Measurements from ENCODE around the gene TOM1L1.

TOM1L1 gene

GRCh38 chr17:54907376-54907775 is 6.7 kb downstream of the TOM1L1 start:
- Histone ChIP-seq H3K4me3 (ENCODE audit: low read depth, low read length, poor library complexity, severe bottlenecking) (no peak overlapping the region), H3F3A (ENCODE audit: insufficient read depth, low read length) (no peaks in the 10 kb centered on the region), H3K4me2 (ENCODE audit: low read length) (no peak overlapping the region), H4K20me1 (ENCODE audit: insufficient read depth, low read length) (no peaks in the 10 kb centered on the region), H2AFZ (ENCODE audit: low read length) (no peak overlapping the region), H3K27me3 (ENCODE audit: insufficient read depth, low read length) (no peaks in the 10 kb centered on the region), H3K4me1 (ENCODE audit: insufficient read depth, low read length, severe bottlenecking) (no peaks in the 10 kb centered on the region), H3K9me2 (ENCODE audit: low read depth, low read length) (no peaks in the 10 kb centered on the region), H3K27ac (ENCODE audit: low read depth, low read length, poor library complexity, severe bottlenecking) (no peak overlapping the region), H3K9ac (ENCODE audit: low read length) (no peak overlapping the region), H3K79me2 (ENCODE audit: insufficient read depth, low read length) (no peaks in the 10 kb centered on the region), H3K36me3 (ENCODE audit: insufficient read depth, low read length) (no peaks in the 10 kb centered on the region), H3K9me3 (ENCODE audit: low read length) (no peaks in the 10 kb centered on the region)
- no peak for TF ChIP-seq CTCF (IDR thresholded peaks at IDR 0.05; ENCODE audit: low read length)
- no peak for TF ChIP-seq EZH2 (IDR thresholded peaks at IDR 0.05; ENCODE audit: borderline replicate concordance, low read length)

- Histone ChIP-seq H3K27ac (ENCODE audit: low read depth, low read length, poor library complexity, severe bottlenecking) (no peak overlapping the region), H3F3A (ENCODE audit: insufficient read depth, low read length) (no peaks in the 10 kb centered on the region), H3K36me3 (ENCODE audit: insufficient read depth, low read length) (no peaks in the 10 kb centered on the region), H3K9me3 (ENCODE audit: low read length) (no peaks in the 10 kb centered on the region), H3K9ac (ENCODE audit: low read length) (no peak overlapping the region), H3K79me2 (ENCODE audit: insufficient read depth, low read length) (no peaks in the 10 kb centered on the region), H3K9me2 (ENCODE audit: low read depth, low read length) (no peaks in the 10 kb centered on the region), H3K4me2 (ENCODE audit: low read length) (no peak overlapping the region), H3K27me3 (ENCODE audit: insufficient read depth, low read length) (no peaks in the 10 kb centered on the region), H4K20me1 (ENCODE audit: insufficient read depth, low read length) (no peaks in the 10 kb centered on the region), H2AFZ (ENCODE audit: low read length) (no peak overlapping the region), H3K4me1 (ENCODE audit: insufficient read depth, low read length, severe bottlenecking) (no peaks in the 10 kb centered on the region), H3K4me3 (ENCODE audit: low read depth, low read length, poor library complexity, severe bottlenecking) (no peak overlapping the region)
- TF ChIP-seq CTCF (IDR thresholded peaks at IDR 0.05; ENCODE audit: low read length): no peak
- TF ChIP-seq EZH2 (IDR thresholded peaks at IDR 0.05; ENCODE audit: borderline replicate concordance, low read length): no peak
These were observed 9.1 kb downstream of the TOM1L1 start for GRCh38 chr17:54909766-54910165.

GRCh38 chr17:54916721-54917120 is 16.1 kb downstream of the TOM1L1 start:
- TF ChIP-seq CTCF (IDR thresholded peaks at IDR 0.05; ENCODE audit: low read length) (no peak), EZH2 (IDR thresholded peaks at IDR 0.05; ENCODE audit: borderline replicate concordance, low read length) (no peak)
- no peak overlapping the region for H3K4me2 ChIP-seq (ENCODE audit: low read length)
- H3K9me3 ChIP-seq (ENCODE audit: low read length): peaks cover 3% of the 10 kb centered on the region; the same call in 1 of the 2 replicates
- no peaks in the 10 kb centered on the region for H3K9me2 ChIP-seq (ENCODE audit: low read depth, low read length)
- no peaks in the 10 kb centered on the region for H3K79me2 ChIP-seq (ENCODE audit: insufficient read depth, low read length)
- no peak overlapping the region for H3K4me3 ChIP-seq (ENCODE audit: low read depth, low read length, poor library complexity, severe bottlenecking)
- H4K20me1 ChIP-seq (ENCODE audit: insufficient read depth, low read length): no peaks in the 10 kb centered on the region
- no peaks in the 10 kb centered on the region for H3F3A ChIP-seq (ENCODE audit: insufficient read depth, low read length)
- no peak overlapping the region for H3K27ac ChIP-seq (ENCODE audit: low read depth, low read length, poor library complexity, severe bottlenecking)
- H2AFZ ChIP-seq (ENCODE audit: low read length): no peak overlapping the region
- no peaks in the 10 kb centered on the region for H3K36me3 ChIP-seq (ENCODE audit: insufficient read depth, low read length)
- no peaks in the 10 kb centered on the region for H3K27me3 ChIP-seq (ENCODE audit: insufficient read depth, low read length)
- no peak overlapping the region for H3K9ac ChIP-seq (ENCODE audit: low read length)
- no peaks in the 10 kb centered on the region for H3K4me1 ChIP-seq (ENCODE audit: insufficient read depth, low read length, severe bottlenecking)
